Measurements from ENCODE around the gene INPP5A.
A peak's percentile ranks its signal among the peaks of the same experiment; 100 is the strongest.

Gene INPP5A

DNA sequence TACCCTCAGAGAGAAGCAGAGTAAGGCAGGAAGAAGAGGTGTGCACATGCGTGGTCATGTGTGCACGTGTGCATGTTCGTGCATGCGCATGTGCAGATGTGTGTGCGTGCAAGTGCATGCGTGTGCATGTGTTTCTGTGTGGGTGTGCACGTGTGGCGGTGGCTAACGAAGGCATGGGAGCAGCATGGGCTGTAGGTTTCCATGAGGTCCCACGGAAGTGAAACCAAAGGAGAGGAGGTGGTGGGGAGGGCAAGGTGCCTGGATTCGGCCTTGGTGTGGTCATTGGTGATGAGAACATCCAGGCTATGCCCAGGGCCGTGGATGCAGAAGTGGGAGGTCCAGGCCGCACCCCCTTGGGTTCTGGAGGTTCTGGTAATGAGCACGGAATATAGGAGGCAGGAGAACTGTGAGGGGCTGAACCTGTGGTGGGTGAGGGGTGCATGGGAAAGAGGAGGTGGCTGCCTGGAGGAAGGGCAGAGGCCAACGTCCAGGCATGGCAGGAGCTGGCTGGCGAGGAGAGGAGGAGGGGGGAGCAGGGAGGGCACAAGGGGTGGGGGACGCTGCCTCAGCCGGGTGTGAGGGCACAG lies 2.4 kb upstream of the INPP5A start:
- no peak for DNase-seq (ENCODE audit: low read depth)

DNA sequence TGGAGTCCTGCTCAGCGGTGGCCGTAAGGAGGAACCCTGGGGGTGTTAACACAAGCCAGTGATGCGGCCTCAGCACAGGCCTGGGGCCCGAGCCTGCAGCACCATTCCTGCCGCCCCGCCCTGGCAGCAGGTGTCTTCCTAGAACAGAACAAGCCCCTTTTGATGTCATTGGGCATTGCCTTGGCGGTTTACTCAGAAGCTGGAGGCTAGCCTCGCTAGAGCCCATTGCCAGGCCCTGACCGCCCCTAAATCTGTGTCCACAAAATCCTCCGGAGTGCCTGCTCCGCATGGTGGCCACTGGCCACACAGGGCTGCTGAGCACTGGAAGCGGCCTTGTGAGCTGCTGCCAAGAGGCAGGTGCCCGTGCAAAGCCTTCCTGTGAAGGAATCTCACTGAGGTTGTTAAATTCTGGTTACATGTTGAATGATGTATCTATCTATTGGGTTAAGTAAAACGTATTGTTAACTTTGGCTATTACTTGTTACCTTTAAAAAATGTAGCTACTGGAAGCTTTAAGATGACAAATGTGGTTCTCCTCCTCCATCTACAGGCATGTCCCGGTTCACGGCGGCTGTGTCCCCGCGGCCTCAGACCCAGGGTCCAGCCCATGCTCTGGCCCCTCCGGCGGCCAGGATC lies 1.2 kb upstream of the INPP5A start:
- DNase-seq (ENCODE audit: low read depth): no peak

DNA sequence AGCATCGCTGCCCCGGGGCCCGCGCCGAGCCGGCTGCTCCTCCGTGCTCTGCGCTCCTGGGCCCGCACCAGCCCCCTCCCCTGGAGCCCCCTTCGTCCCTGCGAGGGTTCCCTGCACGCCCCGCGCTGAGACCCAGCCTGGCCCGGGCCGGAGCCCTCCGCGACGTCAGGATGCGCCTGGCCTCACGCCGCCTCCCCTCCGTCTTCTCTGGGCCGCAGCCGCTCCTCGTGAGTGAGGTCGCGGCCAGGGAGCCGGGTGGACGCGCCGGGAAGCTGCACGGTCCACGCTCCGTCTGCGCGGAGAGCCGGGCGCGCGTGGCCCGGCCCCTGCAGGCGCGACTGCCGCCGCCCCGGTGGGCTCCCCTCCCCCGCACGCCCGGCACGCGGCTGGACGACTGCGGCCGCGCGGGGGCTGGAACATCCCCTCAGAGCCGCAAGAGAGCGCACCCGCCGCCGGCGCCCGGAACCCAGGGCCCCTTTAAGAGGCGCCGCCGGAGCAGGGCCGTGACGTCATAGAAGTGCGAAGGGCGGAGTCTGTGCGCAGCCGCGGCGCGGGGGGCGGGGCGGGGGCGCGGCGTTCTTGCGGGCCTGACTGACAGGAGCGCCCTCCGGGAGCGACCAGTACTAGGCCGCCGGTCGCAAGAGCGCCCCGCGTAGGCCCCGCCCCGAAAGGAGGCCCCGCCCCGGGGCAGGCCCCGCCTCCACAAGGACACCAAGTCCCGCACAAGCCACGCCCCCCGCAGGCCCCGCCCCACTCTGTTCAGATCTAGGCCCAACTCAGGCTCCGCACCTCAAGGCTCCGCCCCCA lies 507 bp upstream of the INPP5A start:
- DNase-seq (ENCODE audit: low read depth): peak; percentile 100

GRCh38 chr10:132538031-132538789 lies 623 bp downstream of the INPP5A start:
- DNase-seq (ENCODE audit: low read depth): no peak

GRCh38 chr10:132538790-132539421 lies 1.3 kb downstream of the INPP5A start:
- DNase-seq (ENCODE audit: low read depth): no peak

- peak; percentile 31 for DNase-seq (ENCODE audit: low read depth)
Observed at GRCh38 chr10:132539431-132539839, 1.8 kb downstream of the INPP5A start.

GRCh38 chr10:132539894-132540293 lies 2.3 kb downstream of the INPP5A start:
- no peak for DNase-seq (ENCODE audit: low read depth)

DNA sequence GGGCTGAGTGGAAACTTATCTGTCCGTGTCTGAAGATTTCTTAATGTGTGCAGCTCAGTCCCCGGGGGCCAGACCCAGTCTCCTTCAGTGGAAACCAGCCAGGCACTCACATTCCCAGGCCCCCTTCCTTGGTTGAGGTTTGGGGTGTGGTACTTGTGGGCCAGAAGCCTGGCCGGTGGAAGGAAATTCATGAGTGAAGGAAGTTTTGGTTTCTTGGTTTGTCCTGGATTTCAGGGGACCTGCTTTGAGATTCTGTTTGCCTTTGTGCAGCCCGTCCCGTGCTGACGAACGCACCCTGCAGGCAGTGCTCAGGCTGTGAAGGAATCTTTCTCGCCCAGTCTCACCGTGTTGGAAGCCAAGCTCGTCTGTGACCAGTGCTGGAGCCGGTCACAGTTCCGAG lies 2.9 kb downstream of the INPP5A start:
- no peak for DNase-seq (ENCODE audit: low read depth)

DNA sequence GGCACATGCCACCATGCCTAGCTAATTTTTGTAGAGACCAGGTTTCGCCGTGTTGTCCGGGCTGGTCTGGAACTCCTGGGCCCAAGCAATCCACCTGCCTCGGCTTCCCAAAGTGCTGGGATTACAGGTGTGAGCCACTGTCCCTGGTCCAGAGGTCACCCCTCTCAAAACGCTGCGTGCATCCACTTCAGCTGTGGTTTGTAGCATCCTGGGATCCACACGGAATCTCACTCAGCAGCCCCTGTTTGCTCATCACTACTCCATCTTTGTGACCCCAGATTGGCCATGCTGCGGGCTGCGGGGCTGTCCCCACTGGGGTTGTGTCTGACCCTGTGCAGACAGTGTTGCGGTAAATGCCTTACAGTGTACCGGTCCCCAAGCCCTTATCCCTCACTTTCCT lies 3.5 kb downstream of the INPP5A start:
- DNase-seq (ENCODE audit: low read depth): no peak

- no peak for DNase-seq (ENCODE audit: low read depth)
Observed at GRCh38 chr10:132541601-132542011, 4.0 kb downstream of the INPP5A start.

DNA sequence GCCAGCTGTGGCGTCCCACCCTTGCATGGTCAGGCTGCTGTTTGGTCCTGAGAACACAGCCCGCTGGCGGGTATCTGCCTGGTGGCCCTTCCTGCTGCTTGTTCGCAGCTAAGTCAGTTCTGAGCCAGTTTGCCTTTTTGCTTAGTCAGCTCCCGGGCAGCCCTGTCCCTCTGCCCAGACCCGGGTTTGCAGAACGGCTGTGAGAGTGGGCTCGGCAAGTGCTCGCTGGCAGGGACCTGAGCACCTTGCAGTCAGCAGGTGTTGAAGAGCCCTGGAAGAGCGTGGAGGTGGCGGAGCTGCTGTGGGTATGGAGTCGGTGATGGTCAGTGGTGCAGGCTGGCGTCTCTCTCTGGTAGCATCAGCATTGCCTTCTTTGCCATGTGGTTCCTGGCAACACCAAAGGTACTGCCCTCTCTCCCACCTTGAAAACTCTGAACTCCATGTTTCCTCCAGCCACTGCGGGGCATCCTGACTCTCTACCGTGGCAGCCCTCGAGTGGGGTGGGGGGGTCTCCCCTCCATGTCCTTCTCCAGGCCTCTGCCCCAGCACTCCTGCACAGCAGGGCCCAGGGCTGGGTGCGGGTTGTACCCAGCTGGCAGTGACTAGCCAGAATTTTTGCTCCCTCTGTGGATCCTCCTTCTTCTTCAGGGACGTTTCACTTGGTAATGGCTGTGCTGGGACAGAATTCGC lies 4.6 kb downstream of the INPP5A start:
- no peak for DNase-seq (ENCODE audit: low read depth)

GRCh38 chr10:132542819-132543218 lies 5.2 kb downstream of the INPP5A start:
- no peak for DNase-seq (ENCODE audit: low read depth)

GRCh38 chr10:132543916-132544743 lies 6.5 kb downstream of the INPP5A start:
- no peak for DNase-seq (ENCODE audit: low read depth)

GRCh38 chr10:132544744-132545658 lies 7.4 kb downstream of the INPP5A start:
- no peak for DNase-seq (ENCODE audit: low read depth)

GRCh38 chr10:132545659-132546367 lies 8.2 kb downstream of the INPP5A start:
- DNase-seq (ENCODE audit: low read depth): no peak

DNA sequence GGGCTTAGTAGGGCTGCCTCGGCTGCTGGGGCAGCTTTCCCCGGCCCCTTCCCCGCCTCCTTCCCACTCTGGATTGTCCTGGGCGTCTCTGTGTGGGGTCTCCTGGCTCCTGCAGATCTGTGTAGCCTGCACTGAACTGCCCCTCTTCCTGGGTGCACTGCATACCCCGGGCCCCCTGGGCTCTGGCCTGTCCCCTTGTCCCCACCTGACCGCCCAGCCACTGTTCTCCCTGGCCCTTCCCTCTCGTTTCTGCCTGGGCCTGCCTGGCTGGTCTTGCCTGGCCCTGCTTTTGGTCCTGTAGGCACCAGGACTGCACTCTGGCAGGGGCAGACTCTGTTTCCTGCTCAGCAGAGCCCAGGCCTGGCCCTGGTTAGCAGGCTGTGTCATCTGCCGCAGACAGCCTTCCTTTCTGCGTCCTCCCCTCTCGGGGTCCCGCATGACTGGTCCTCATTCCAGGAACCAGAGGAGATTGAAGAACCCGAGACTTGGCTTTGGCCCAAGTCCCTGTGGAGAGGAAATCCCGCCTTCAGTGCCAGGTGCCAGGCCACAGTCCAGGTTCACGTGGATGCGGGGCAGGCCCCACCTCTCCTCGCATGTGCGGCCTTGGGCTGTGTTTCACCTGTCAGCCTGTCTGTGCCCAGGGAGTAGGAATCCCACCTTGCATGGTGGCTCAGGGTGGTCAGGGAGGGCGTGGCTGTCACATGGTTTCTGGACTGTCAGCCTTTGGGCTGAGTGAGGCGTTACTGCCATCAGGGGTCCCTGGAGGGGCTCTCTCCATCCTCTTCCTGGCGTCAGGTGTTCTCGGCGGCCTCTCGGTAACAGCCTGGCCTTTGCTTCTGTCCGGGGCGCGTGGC lies 9.2 kb downstream of the INPP5A start:
- no peak for DNase-seq (ENCODE audit: low read depth)

- no peak for DNase-seq (ENCODE audit: low read depth)
Observed at GRCh38 chr10:132547421-132547861, 9.9 kb downstream of the INPP5A start.
